ENCODE measurements around the gene PRADC1.

PRADC1 gene

GRCh38 chr2:73235315-73236028, 2.4 kb upstream of the PRADC1 start:
- no peak for DNase-seq (ENCODE audit: low spot score)

GRCh38 chr2:73233932-73234832, 1.1 kb upstream of the PRADC1 start, which contains the start of gene CCT7:
Gene CCT7 (plus strand): TSS chr2:73234308. CDS start chr2:73234379, 71 bp downstream.
- peak; percentile 93 for DNase-seq (ENCODE audit: low spot score)

- peak; percentile 35 for DNase-seq (ENCODE audit: low spot score)
Observed at GRCh38 chr2:73232403-73233153, 461 bp downstream of the PRADC1 start.

GRCh38 chr2:73228631-73229030, 4.4 kb downstream of the PRADC1 start:
- DNase-seq (ENCODE audit: low spot score): no peak

- no peak for DNase-seq (ENCODE audit: low spot score)
Observed at GRCh38 chr2:73227086-73227485, 6.0 kb downstream of the PRADC1 start.

GRCh38 chr2:73225513-73226360, 7.3 kb downstream of the PRADC1 start:
- no peak for DNase-seq (ENCODE audit: low spot score)

- DNase-seq (ENCODE audit: low spot score): no peak
Observed at GRCh38 chr2:73223821-73224220, 9.2 kb downstream of the PRADC1 start.

- no peak for DNase-seq (ENCODE audit: low spot score)
Observed at GRCh38 chr2:73218298-73218697, 14.7 kb downstream of the PRADC1 start.

- no peak for DNase-seq (ENCODE audit: low spot score)
Observed at GRCh38 chr2:73217826-73218225, 15.2 kb downstream of the PRADC1 start.

- no peak for DNase-seq (ENCODE audit: low spot score)
Observed at GRCh38 chr2:73217160-73217559, 15.9 kb downstream of the PRADC1 start.

- no peak for DNase-seq (ENCODE audit: low spot score)
Observed at GRCh38 chr2:73215254-73215653, 17.8 kb downstream of the PRADC1 start.

- peak; percentile 93 for DNase-seq (ENCODE audit: low spot score)
Observed at GRCh38 chr2:73214120-73215035, 18.7 kb downstream of the PRADC1 start, which contains the start of gene SMYD5. Gene SMYD5 (plus strand): TSS chr2:73214245. CDS start chr2:73214267, 22 bp downstream.

GRCh38 chr2:73212448-73213176, 20.4 kb downstream of the PRADC1 start:
- DNase-seq (ENCODE audit: low spot score): peak; percentile 73

GRCh38 chr2:73212098-73212447, 21.0 kb downstream of the PRADC1 start:
- DNase-seq (ENCODE audit: low spot score): no peak

- no peak for DNase-seq (ENCODE audit: low spot score)
Observed at GRCh38 chr2:73210696-73211095, 22.3 kb downstream of the PRADC1 start.

GRCh38 chr2:73210019-73210418, 23.0 kb downstream of the PRADC1 start:
- DNase-seq (ENCODE audit: low spot score): no peak

- no peak for DNase-seq (ENCODE audit: low spot score)
Observed at GRCh38 chr2:73208258-73208657, 24.8 kb downstream of the PRADC1 start.

GRCh38 chr2:73205611-73206010, 27.4 kb downstream of the PRADC1 start:
- DNase-seq (ENCODE audit: low spot score): no peak

GRCh38 chr2:73203055-73203681, 29.9 kb downstream of the PRADC1 start:
- DNase-seq (ENCODE audit: low spot score): no peak

All from activated CD4-positive, alpha-beta T cell treated with anti-CD3 and anti-CD28 coated beads, Interleukin-2, Interleukin-4, amounts not matched to agents 100 ng/mL and 50 ng/mL, durations not matched to agents 16 hours and 8 hours (primary cell).